Esophagus muscularis mucosa (tissue), 3 donors: Measurements from ENCODE around the gene C5AR2.

ENCODE experiments used
- CTCF ChIP-seq, 3 experiments: fragments of 200-600 bp in 2 of 3; fragments of 450-650 bp in 1 of 3; sonication (generic) in 2 of 3; IDR thresholded peaks; one replicate each; pipeline ENCODE4 v1.5.1; 2017 to 2019; ENCODE audit warnings: antibody characterized with exemption in 3 of 3, mild to moderate bottlenecking in 2 of 3, moderate library complexity in 1 of 3
- POLR2AphosphoS5 ChIP-seq, 2 donors: sonication (generic); formaldehyde crosslinking; IDR thresholded peaks; one replicate each; pipeline ENCODE4 v1.6.1; 2017; ENCODE audit warnings: antibody characterized with exemption in 2 of 2

- TF ChIP-seq CTCF (IDR thresholded peaks at IDR 0.05) (peak; percentile 85 to 87 (median 86)), POLR2AphosphoS5 (IDR thresholded peaks at IDR 0.05) (no peak)
These were observed 47.6 kb upstream of the C5AR2 start for GRCh38 chr19:47284324-47284899.
